Upper lobe of right lung (tissue), 1 donor: ENCODE data around the gene CHN2. TPM values are rescaled to one million over a fixed set of nuclear protein-coding genes. Genes with fewer than 3 reads are reported as not detected.

ENCODE experiments used
- ATAC-seq: fragments of 200-7000 bp; cut with Tn5 transposase; one replicate; pipeline ENCODE4 v1.9.1; 2020; ENCODE audit warnings: mild to moderate bottlenecking, moderate library complexity
- DNase-seq: peaks from one replicate; pipeline ENCODE4 v3.0.0-alpha.2; 2020
- H3K27ac ChIP-seq: fragments of 200-600 bp; one replicate; pipeline ENCODE4 v1.8.0; 2022
- H3K27me3 ChIP-seq: fragments of 200-600 bp; one replicate; pipeline ENCODE4 v1.8.0; 2022; ENCODE audit warnings: mild to moderate bottlenecking
- H3K36me3 ChIP-seq: fragments of 200-600 bp; one replicate; pipeline ENCODE4 v1.8.0; 2022
- H3K4me1 ChIP-seq: fragments of 200-600 bp; one replicate; pipeline ENCODE4 v1.8.0; 2022
- H3K4me3 ChIP-seq: fragments of 200-600 bp; one replicate; pipeline ENCODE4 v1.8.0; 2022; ENCODE audit warnings: mild to moderate bottlenecking
- H3K9me3 ChIP-seq: fragments of 200-600 bp; one replicate; pipeline ENCODE4 v1.8.0; 2022
- intact Hi-C: fragments of 100-400 bp; cut with DNase I; formaldehyde crosslinking; loops from one replicate; pipeline ENCODE4 v1.11.0; 2022
- total RNA-seq: library from RNA; stranded (reverse); fragmentation: NEBNext Ultra II Directional; extraction: Animal tissue kit (Norgen Biotek cat#: 25700); gene quantifications from one replicate; pipeline ENCODE4 v1.2.1, GENCODE V29; 2021
- TF ChIP-seq, protein P1 (sequence below): fragments of 200-600 bp; IDR thresholded peaks from one replicate; pipeline ENCODE4 v1.8.0; 2022; ENCODE audit warnings: antibody characterized with exemption
- donor health status: DM: no; HTN: yes; CAD: no; lungs with severe emphysema.

The CHN2 gene
- total RNA-seq, 1 donor from 2014 or later, result 14.4 TPM

DNA sequence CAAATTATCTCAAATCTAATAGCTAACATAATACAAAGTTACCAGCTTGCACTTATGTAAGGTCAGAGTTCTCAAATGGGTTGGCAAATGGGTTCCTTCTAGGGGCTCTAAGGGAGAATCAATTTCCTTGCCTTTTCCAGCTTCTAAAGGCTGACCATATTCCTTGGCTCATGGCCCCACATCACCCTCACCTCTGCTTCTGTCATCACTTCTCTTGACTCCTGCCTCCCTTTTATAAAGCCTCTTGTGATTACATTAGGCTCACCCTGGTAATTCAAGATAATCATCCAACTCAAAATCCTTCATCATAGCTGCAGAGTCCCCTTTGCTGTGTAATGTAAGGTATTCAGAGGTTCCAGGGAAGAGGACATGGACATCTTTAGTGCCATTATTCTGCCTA, 42.1 kb downstream of the CHN2 start:
- no peaks in the 10 kb centered on the region for H3K4me1 ChIP-seq
- no peaks in the 10 kb centered on the region for H3K36me3 ChIP-seq
- TF ChIP-seq, protein P1, sequence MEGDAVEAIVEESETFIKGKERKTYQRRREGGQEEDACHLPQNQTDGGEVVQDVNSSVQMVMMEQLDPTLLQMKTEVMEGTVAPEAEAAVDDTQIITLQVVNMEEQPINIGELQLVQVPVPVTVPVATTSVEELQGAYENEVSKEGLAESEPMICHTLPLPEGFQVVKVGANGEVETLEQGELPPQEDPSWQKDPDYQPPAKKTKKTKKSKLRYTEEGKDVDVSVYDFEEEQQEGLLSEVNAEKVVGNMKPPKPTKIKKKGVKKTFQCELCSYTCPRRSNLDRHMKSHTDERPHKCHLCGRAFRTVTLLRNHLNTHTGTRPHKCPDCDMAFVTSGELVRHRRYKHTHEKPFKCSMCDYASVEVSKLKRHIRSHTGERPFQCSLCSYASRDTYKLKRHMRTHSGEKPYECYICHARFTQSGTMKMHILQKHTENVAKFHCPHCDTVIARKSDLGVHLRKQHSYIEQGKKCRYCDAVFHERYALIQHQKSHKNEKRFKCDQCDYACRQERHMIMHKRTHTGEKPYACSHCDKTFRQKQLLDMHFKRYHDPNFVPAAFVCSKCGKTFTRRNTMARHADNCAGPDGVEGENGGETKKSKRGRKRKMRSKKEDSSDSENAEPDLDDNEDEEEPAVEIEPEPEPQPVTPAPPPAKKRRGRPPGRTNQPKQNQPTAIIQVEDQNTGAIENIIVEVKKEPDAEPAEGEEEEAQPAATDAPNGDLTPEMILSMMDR, result no peak
- intact Hi-C loops, result no loop called here
- no peak overlapping the region for H3K4me3 ChIP-seq
- H3K27ac ChIP-seq, result no peak overlapping the region
- no peaks in the 10 kb centered on the region for H3K27me3 ChIP-seq
- ATAC-seq (no peak), DNase-seq (no peak)
- H3K9me3 ChIP-seq, result no peaks in the 10 kb centered on the region

DNA sequence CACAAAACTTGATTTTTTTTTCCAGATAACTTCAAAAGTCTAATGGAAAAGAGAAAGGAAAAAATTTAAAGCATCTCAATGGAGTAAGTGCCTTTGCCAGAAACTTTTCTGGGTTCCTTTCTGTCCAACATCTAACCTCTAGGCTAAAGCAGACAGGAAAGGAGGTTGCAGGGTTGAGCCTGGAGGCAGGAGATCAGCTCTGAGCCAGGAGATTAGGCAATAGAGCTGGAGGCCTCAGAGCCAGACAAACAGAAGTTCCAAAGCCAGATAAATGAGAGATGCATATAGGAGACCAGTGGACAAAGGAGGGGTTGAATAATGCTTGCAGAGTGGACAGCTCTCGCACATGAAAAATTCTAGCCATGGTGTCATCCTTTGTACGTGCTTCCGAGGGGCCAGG, 42.9 kb downstream of the CHN2 start:
- Histone ChIP-seq H3K36me3 (no peaks in the 10 kb centered on the region), H3K4me3 (no peak overlapping the region), H3K27ac (no peak overlapping the region), H3K4me1 (no peaks in the 10 kb centered on the region), H3K9me3 (no peaks in the 10 kb centered on the region), H3K27me3 (no peaks in the 10 kb centered on the region)
- TF ChIP-seq, protein P1, result no peak
- no peak for DNase-seq
- ATAC-seq, result no peak
- intact Hi-C loops, result no loop called here

DNA sequence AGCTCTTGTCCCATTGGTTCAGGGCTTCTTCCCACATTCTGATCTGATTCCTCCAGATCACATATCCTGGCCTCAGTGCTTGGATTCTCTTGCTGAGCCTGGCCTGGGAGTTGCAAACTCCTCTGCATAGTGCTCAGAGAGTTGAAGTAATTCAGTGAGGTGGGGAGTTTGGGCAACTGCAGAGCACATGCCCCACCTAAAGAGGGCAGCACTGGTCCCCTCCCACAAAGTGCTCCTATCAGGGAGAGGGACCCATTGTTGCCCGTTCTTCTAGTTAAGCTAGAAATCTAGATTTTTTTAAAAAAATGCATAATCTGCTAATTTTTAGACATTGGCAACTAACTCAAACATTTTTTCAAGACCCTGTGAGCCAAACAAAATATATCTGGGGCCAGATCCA, 45.1 kb downstream of the CHN2 start:
- no peaks in the 10 kb centered on the region for H3K4me1 ChIP-seq
- H3K27me3 ChIP-seq, result no peaks in the 10 kb centered on the region
- H3K36me3 ChIP-seq, result no peaks in the 10 kb centered on the region
- intact Hi-C loops, result no loop called here
- peak; percentile 83 for ATAC-seq
- H3K27ac ChIP-seq, result no peak overlapping the region
- DNase-seq, result no peak
- TF ChIP-seq, protein P1, result peak; percentile 49
- no peaks in the 10 kb centered on the region for H3K9me3 ChIP-seq
- no peak overlapping the region for H3K4me3 ChIP-seq

DNA sequence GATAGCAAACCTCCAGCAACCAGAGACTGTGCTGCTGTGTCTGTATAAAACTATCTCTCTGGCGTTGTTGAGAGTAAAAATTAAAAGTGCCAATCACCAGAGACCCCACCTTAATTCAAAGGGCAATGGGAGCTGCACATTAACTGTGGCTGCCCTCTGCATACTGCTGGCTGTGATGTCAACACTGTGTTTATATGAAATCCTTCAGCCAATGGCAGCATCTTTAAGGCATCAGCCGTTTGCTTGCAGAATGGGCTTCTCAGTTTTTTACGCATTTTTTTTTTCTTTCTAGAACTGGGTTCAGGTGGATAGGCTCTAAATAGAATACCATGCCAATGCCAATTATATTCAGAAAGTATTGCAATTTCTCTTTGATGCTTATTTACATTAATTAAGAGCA, 47.7 kb downstream of the CHN2 start:
- TF ChIP-seq, protein P1, result no peak
- Histone ChIP-seq H3K36me3 (no peaks in the 10 kb centered on the region), H3K4me1 (no peaks in the 10 kb centered on the region), H3K27ac (no peak overlapping the region), H3K27me3 (no peaks in the 10 kb centered on the region), H3K9me3 (no peaks in the 10 kb centered on the region), H3K4me3 (no peak overlapping the region)
- DNase-seq (no peak), ATAC-seq (no peak)
- intact Hi-C loops, result no loop called here

DNA sequence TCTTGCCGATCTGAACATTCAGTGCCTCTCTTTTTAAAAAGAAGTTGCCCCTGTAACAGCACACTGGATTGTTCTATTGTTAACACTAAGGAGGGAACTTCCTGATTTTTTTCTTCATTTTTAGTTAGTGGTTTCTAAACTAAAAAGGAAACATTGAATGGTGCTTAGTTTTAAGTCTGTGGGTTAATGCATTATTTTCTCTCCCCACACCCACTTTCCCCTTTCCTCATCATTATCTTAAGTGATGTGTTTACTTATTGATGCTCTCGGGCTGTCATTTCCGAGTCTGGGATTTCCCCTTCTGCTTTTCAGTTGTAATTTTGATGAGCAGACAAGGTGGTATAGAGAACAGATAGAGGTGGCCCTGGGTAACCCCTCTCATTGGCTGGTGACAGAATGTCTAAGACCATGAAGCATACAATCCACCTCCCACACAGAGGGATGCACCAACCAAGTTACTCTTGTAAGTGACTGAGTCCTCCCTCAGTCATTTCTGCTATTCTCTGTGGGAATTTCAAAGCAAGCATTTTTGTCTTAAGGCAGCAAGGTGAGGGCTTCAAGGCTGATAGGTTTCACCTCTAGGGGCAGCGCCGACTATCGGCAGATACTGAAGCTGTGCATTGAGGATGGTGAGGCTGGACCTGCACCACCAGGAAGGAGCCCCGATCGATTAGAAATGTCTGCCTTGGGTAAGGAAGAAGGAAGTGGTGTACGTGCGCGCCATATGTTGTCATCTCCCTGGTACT, 49.5 kb downstream of the CHN2 start:
- H3K36me3 ChIP-seq, result no peaks in the 10 kb centered on the region
- no peak overlapping the region for H3K27ac ChIP-seq
- H3K27me3 ChIP-seq, result no peaks in the 10 kb centered on the region
- H3K4me1 ChIP-seq, result no peaks in the 10 kb centered on the region
- intact Hi-C loops, result no loop called here
- no peak for ATAC-seq
- no peak overlapping the region for H3K4me3 ChIP-seq
- no peaks in the 10 kb centered on the region for H3K9me3 ChIP-seq
- TF ChIP-seq, protein P1, result peak; percentile 17
- DNase-seq, result no peak
